ENCODE measurements around the gene MT1B.
"Not testable (repeated sequence)": the region's sequence is repeated elsewhere in the genome, so short reads cannot be mapped to it uniquely, and the experiment has no call there.

Gene MT1B

GRCh38 chr16:56667581-56668571, 16.2 kb downstream of the MT1B start, which contains the start of gene MT1G:
TSS of gene MT1G (minus strand) at chr16:56668065. CDS start at chr16:56667993, 72 bp downstream.
- no peak for DNase-seq (ENCODE audit: low read depth in 2 of 2)

GRCh38 chr16:56669005-56669839, 17.5 kb downstream of the MT1B start, which contains the start of gene MT1H:
TSS of gene MT1H (plus strand) at chr16:56669814. CDS start at chr16:56669885, 71 bp downstream.
- DNase-seq (ENCODE audit: low read depth in 2 of 2), result no peak

GRCh38 chr16:56669840-56670619, 18.3 kb downstream of the MT1B start:
- DNase-seq (ENCODE audit: low read depth in 2 of 2), result no peak

- DNase-seq (ENCODE audit: low read depth in 2 of 2), result no peak
Measured at GRCh38 chr16:56670620-56670934, 18.9 kb downstream of the MT1B start.

GRCh38 chr16:56671691-56672090, 20.0 kb downstream of the MT1B start:
- not testable (repeated sequence) for DNase-seq (ENCODE audit: low read depth in 2 of 2)

DNA sequence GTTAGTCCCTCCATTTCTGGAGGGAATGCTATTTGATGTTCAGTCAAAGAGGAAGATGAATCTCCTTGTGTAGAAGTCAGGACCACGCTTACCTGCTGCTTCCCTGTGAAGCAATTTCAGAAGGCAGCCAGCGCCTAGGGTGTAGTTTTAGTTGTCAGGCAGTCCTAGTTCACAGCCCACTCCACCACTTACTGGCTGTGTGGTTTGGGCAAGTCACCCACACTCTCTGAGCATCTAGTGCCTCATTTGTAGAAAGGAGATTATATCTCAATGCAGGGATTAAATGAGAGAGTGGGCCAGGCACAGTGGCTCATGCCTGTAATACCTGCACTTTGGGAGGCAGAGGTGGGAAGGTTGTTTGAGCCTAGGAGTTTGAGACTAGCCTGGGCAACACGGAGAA, 20.5 kb downstream of the MT1B start:
- not testable (repeated sequence) for DNase-seq (ENCODE audit: low read depth in 2 of 2)

- no peak for DNase-seq (ENCODE audit: low read depth in 2 of 2)
Measured at GRCh38 chr16:56672761-56673536, 21.3 kb downstream of the MT1B start.

DNA sequence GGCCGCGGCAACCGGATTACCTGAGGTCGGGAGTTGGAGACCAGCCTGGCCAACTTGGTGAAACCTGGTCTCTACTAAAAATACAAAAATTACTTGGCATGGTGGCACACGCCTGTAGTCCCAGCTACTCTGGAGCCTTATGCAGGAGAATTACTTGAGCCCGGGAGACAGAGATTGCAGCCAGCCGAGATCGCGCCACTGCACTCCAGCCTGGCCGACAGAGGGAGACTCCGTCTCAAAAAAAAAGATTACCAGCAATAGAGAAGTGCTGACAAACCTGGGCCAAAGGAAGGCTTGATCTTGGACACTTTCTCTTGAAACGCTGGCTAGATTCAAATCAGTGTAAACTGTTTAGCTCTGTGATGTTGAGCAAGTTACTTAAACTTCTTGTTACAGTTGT, 22.2 kb downstream of the MT1B start:
- no peak for DNase-seq (ENCODE audit: low read depth in 2 of 2)

- not testable (repeated sequence) for DNase-seq (ENCODE audit: low read depth in 2 of 2)
Measured at GRCh38 chr16:56674570-56674969, 22.9 kb downstream of the MT1B start.

DNA sequence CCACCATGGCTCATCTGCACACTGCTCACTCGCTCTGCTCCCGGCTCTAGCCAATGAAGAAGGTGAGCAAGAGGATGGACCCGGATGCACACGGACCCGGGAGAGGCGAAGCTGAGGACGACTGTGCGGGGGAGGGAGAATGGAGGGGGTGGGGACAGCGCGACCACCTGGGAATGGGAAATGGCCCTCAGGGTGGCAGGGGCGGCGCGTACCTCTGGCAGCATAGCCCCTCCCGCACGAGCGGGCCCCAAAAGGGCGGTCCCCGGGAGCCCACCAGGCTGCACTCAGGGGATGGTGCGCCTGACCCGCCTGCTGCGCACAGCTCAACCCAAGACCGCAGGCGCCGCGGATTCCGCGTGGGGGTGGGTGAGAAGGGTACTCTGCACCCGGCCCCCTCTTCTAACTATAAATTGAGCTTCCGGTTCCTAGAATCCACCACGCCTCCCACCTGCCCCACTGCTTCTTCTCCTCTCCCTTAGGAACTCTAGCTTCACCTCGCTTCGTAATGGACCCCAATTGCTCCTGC, 24.1 kb downstream of the MT1B start:
- peak in 1 of 2 experiments; percentile 29 for DNase-seq (ENCODE audit: low read depth in 2 of 2)

- DNase-seq (ENCODE audit: low read depth in 2 of 2), result no peak
Measured at GRCh38 chr16:56677474-56677873, 25.8 kb downstream of the MT1B start.

GRCh38 chr16:56679078-56679730, 27.5 kb downstream of the MT1B start:
- DNase-seq (ENCODE audit: low read depth in 2 of 2), result no peak

DNA sequence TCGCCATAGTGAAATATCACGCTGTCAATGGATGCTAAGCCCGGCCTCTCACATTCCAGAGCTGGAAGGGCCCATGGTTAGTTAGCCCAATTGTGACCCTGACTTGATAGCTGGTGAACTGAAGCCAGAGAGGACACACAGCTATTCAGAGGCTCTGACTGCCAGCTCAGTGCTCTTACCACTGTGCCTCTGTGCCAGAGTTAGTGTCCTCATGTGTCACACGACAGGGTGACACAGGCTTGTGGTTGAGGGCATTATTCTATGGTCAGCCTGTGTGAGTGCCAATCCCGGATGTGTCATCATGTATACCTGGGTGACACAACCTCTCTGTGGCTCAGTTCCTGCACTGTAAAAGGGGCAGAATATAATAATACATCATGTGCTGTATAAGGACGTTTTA, 28.1 kb downstream of the MT1B start:
- DNase-seq (ENCODE audit: low read depth in 2 of 2), result no peak

GRCh38 chr16:56681939-56682702, 30.4 kb downstream of the MT1B start, which contains the start of gene MT1X:
TSS of gene MT1X (plus strand) at chr16:56682470. CDS start at chr16:56682541, 71 bp downstream.
- DNase-seq (ENCODE audit: low read depth in 2 of 2), result peak; percentile 85 to 87

DNA sequence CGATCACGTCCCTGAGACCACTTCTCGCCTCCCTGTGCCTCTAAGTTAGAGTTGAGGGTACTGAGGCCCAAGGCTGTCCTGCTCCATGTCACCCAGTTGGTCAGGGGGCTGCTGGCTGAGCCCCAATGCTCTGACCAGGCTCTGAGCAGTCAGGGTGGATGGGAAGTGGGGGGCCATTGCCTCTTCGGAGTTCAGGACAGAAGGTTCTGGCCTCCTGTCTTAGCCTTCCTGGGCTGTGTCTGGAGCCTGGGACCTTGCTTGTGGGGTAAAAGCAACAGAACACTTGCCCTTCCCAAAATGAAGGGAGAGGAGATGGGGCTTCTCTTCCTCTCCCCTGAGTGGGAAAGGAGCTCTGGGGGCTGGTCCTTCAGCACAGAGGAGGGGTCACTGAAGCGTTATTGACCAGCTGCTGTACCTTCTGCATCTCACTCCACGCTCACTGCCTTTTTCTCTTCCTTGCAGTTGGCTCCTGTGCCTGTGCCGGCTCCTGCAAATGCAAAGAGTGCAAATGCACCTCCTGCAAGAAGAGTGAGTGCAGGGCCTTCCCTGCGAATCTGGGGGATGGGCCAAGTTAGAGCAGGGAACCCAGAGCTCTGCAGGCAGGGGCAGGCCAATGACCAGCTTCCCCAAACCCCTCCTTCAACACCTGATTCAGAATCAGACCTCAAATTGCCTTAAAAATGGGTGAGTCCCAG, 31.2 kb downstream of the MT1B start:
- no peak for DNase-seq (ENCODE audit: low read depth in 2 of 2)

DNA sequence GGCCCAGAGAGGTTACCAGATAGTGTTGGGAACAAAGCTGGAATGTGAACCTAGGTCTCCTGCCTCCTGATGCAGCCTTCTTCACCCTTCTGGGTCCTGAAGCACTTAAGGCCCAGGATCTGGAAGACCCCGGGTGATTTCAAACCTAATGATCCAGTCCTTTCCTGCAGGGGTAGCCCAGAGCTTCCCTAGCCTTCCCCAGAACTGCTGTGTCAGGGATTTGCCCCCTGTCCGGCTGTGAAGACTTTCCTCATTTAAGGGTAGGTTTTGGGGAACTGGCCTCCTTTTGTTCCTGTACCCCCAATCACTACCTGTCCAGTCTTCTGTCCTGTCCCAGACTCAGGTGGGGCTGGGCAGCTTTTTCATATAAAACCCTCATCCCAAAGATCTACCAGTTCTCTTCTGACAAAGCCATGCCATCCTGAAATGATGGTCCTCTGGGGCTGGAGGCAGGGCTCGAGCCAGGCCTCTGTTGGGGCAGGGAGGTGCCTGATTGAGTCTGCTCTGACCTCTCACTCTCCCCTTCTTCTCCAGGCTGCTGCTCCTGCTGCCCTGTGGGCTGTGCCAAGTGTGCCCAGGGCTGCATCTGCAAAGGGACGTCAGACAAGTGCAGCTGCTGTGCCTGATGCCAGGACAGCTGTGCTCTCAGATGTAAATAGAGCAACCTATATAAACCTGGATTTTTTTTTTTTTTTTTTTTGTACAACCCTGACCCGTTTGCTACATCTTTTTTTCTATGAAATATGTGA, 31.9 kb downstream of the MT1B start:
- DNase-seq (ENCODE audit: low read depth in 2 of 2), result no peak

DNA sequence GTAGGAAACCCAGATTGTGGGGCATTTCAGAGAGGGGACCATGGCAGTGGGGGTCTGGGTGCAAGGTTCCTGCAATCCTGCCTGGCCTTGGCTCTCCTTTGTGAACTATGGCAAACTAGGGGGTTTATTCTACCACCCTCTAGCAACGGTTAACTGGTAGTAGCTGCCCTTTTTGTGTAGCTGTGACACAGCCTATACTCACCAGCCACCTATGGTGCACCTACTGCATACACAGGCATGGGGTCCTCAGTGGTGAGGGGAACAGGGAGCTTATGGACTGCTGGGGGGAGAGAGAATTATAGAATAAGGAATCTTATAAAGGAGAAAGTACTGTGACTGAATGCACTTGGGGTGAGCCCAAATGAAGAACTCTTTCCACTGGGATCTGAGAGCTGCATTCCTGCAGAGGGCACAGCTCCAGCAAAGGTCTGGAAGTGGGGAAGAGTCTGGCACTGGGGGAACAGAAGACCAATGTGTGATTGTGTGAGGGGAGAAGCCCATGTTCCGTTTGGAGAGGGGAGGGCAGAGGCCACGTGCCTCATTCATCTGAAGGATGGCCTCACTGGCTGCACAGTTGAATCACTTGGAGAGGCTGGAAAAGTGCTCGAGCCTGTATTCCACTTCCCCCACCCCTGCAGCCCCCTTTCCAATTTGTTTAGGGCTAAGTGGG, 32.7 kb downstream of the MT1B start:
- DNase-seq (ENCODE audit: low read depth in 2 of 2), result no peak
